Upper lobe of left lung (tissue), 6 donors: ENCODE results near the gene TRPC4. TPM values are rescaled to one million over a fixed set of nuclear protein-coding genes. Genes with fewer than 3 reads are reported as not detected.

Experiments
- ATAC-seq, 2 donors: fragments of 200-7000 bp; cut with Tn5 transposase; one replicate each; pipeline ENCODE4 v1.9.1; 2022; ENCODE audit warnings: mild to moderate bottlenecking in 2 of 2, moderate library complexity in 2 of 2; ENCODE audit not compliant: low FRiP score in 2 of 2
- DNase-seq, 2 donors: peaks; one replicate each; pipeline ENCODE4 v3.0.0-alpha.2; 2019 to 2020
- H3K27ac ChIP-seq, 4 donors: fragments of 200-600 bp; sonication (generic); one replicate each; pipeline ENCODE4 v1.5.1; 2016 to 2019
- H3K27me3 ChIP-seq, 4 donors: fragments of 200-600 bp; sonication (generic); one replicate each; pipeline ENCODE4 v1.5.1; 2017 to 2019
- H3K36me3 ChIP-seq, 4 donors: fragments of 200-600 bp; sonication (generic); one replicate each; pipeline ENCODE4 v1.5.1; 2016 to 2019
- H3K4me1 ChIP-seq, 4 donors: fragments of 200-600 bp; sonication (generic); one replicate each; pipeline ENCODE4 v1.5.1; 2018 to 2019
- H3K4me3 ChIP-seq, 4 donors: fragments of 200-600 bp; sonication (generic); one replicate each; pipeline ENCODE4 v1.5.1; 2017 to 2019; ENCODE audit warnings: mild to moderate bottlenecking in 2 of 4, moderate library complexity in 1 of 4
- H3K9me3 ChIP-seq, 4 donors: fragments of 200-600 bp; sonication (generic); one replicate each; pipeline ENCODE4 v1.5.1; 2018 to 2019
- EP300 ChIP-seq, 4 donors: sonication (generic); formaldehyde crosslinking; IDR thresholded peaks; one replicate each; pipeline ENCODE4 v1.5.1; 2017; ENCODE audit warnings: antibody characterized with exemption in 4 of 4, control low read depth in 2 of 4
- POLR2A ChIP-seq, 4 donors: fragments of 450-650 bp; IDR thresholded peaks; one replicate each; pipeline ENCODE4 v1.5.1; 2016 to 2017; ENCODE audit warnings: antibody characterized with exemption in 4 of 4, mild to moderate bottlenecking in 2 of 4
- POLR2AphosphoS5 ChIP-seq, 2 donors: sonication (generic); formaldehyde crosslinking; IDR thresholded peaks; one replicate each; pipeline ENCODE4 v1.5.1; 2017; ENCODE audit warnings: antibody characterized with exemption in 2 of 2
- WGBS, 2 donors: methylation state at CpG; one replicate each; pipeline ENCODE4 v1.1.5; 2017 to 2018; 5-methylcytosine and 5-hydroxymethylcytosine counted together
- total RNA-seq, 6 donors: library from RNA; depleted of rRNA in 4 of 6; stranded (reverse); fragments of >200 nt in 4 of 6; gene quantifications; one replicate each; pipeline versions ENCODE4 v1.1.0 to v1.2.1, GENCODE V29; 2016 to 2021
- TF ChIP-seq, protein P1 (sequence below), 6 experiments: fragments of 450-650 bp in 4 of 6; fragments of 200-600 bp in 2 of 6; sonication (generic) in 2 of 6; IDR thresholded peaks; one replicate each; pipeline ENCODE4 v1.5.1; 2016 to 2019; ENCODE audit warnings: antibody characterized with exemption in 6 of 6
- donor health status: DM: no; HTN: no; CAD: no; lungs with moderate emphysema.
- donor health status: DM: no; HTN: yes; CAD: no; lungs with severe emphysema.

The TRPC4 gene
- total RNA-seq, 6 donors from 2014 or later = 0.39 to 6.3 (median 1.8) TPM

DNA sequence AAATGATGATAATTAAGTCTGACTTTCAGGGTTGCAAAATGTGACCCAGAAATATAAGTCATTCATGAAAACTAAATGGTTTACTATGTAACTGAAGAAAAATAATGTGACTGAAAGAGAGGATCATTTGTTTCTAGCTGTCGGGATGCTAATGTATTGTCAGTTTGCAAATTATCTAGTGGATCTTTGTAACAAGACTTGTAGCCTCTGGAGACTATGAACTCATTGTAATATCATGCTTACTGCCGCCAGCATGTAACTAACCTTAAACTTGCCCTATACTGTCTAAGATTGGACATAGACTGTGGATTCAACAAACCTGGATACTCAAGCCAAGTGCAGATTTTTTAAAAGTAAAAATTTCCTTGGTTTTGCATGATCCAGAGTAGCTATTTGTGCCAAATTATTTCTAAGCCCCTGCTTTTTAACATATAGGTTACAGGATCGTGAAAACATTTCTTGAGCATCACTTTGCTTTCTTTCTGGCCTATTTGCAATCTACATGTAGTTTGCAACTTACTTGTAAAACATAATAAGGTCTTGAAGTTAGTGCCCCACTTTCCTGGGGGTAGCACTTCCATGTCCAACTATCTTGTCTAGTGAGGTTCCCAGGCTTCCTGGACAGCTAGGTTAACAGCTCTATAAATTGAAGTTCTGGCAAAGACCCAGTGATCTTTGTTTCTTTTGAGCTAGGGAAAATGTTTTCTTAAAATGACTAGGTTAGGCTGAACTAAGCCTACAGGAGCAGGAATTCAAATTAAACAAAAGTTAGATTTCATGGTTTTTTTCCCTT lies 267.7 kb downstream of the TRPC4 start:
- DNase-seq (no peak), ATAC-seq (no peak)
- Histone ChIP-seq H3K27ac (no peak overlapping the region), H3K27me3 (no peaks in the 10 kb centered on the region), H3K4me3 (no peak overlapping the region), H3K4me1 (peaks cover 0 to 4% (median 0%) of the 10 kb centered on the region in 4 donors), H3K9me3 (no peaks in the 10 kb centered on the region), H3K36me3 (no peaks in the 10 kb centered on the region)
- WGBS, 2 donors = 73 to 79% methylated on average over 3 of the region's 3 CpGs
- TF ChIP-seq, protein P1, sequence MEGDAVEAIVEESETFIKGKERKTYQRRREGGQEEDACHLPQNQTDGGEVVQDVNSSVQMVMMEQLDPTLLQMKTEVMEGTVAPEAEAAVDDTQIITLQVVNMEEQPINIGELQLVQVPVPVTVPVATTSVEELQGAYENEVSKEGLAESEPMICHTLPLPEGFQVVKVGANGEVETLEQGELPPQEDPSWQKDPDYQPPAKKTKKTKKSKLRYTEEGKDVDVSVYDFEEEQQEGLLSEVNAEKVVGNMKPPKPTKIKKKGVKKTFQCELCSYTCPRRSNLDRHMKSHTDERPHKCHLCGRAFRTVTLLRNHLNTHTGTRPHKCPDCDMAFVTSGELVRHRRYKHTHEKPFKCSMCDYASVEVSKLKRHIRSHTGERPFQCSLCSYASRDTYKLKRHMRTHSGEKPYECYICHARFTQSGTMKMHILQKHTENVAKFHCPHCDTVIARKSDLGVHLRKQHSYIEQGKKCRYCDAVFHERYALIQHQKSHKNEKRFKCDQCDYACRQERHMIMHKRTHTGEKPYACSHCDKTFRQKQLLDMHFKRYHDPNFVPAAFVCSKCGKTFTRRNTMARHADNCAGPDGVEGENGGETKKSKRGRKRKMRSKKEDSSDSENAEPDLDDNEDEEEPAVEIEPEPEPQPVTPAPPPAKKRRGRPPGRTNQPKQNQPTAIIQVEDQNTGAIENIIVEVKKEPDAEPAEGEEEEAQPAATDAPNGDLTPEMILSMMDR (IDR thresholded peaks at IDR 0.05) = no peak
- TF ChIP-seq POLR2A (IDR thresholded peaks at IDR 0.05) = no peak
- no peak for TF ChIP-seq POLR2AphosphoS5 (IDR thresholded peaks at IDR 0.05)
- no peak for TF ChIP-seq EP300 (IDR thresholded peaks at IDR 0.05)

DNA sequence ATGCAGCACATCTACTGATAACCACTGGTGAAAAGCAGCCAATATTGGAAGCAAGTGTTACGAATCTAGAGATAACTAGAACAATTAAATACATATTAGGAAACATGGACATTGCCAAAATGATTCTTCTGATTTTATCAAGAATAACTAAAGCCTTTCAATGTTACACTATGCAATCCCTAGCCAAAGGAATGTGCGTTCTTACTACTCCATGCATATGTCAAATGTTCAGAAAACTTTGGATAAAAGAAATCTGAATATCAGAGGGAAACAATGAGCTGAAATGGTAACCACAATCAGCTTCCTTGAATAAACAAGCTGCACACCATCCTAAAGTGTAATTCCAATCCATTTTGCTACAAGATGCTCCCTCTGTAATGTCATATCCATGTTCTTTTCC lies 270.1 kb downstream of the TRPC4 start:
- no peaks in the 10 kb centered on the region for H3K9me3 ChIP-seq
- DNase-seq (no peak), ATAC-seq (no peak)
- no peaks in the 10 kb centered on the region for H3K27me3 ChIP-seq
- no peaks in the 10 kb centered on the region for H3K36me3 ChIP-seq
- H3K4me1 ChIP-seq = peaks cover 0 to 4% (median 0%) of the 10 kb centered on the region in 4 donors
- TF ChIP-seq POLR2A (IDR thresholded peaks at IDR 0.05) = no peak
- no peak for TF ChIP-seq POLR2AphosphoS5 (IDR thresholded peaks at IDR 0.05)
- H3K27ac ChIP-seq = no peak overlapping the region
- no peak overlapping the region for H3K4me3 ChIP-seq
- WGBS, 2 donors = 43 to 51% methylated on average over 2 of the region's 2 CpGs

DNA sequence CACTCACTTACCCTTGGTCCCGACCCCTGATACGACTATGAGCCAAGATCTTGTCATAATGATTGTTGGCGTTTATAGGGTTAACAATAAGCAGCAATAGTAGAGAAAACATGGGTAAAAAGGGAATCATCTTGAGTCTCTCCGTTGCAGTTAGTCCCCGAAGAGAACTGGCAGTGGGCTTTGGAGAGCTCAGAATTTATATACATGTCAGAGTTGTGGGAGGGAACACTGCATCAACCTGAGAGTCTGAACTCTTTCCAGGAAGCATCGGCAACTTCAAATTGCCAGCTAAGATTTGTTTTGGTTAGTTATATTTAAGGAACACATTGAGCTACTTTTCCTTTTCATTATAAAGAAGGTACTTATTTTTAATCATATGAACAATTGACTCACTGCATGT lies 271.0 kb downstream of the TRPC4 start, which contains the start of gene POSTN:
Gene POSTN (minus strand): TSS at position 172 of the 400 bp plus-strand sequence. CDS start 42 bp downstream, at position 130.
- Histone ChIP-seq H3K27me3 (no peaks in the 10 kb centered on the region), H3K9me3 (no peaks in the 10 kb centered on the region), H3K4me3 (peak within 1 kb of the TSS in 1 of 4 donors; percentile 19), H3K27ac (no peak within 1 kb of the TSS), H3K4me1 (peaks cover 0 to 4% (median 0%) of the 10 kb centered on the region in 4 donors), H3K36me3 (no peaks in the 10 kb centered on the region)
- TF ChIP-seq, protein P1 (IDR thresholded peaks at IDR 0.05) = no peak
- TF ChIP-seq EP300 (IDR thresholded peaks at IDR 0.05) (no peak), POLR2AphosphoS5 (IDR thresholded peaks at IDR 0.05) (no peak), POLR2A (IDR thresholded peaks at IDR 0.05) (no peak)
- WGBS, 2 donors = 26 to 30% methylated on average over 6 of the region's 6 CpGs
- ATAC-seq (no peak), DNase-seq (no peak)

DNA sequence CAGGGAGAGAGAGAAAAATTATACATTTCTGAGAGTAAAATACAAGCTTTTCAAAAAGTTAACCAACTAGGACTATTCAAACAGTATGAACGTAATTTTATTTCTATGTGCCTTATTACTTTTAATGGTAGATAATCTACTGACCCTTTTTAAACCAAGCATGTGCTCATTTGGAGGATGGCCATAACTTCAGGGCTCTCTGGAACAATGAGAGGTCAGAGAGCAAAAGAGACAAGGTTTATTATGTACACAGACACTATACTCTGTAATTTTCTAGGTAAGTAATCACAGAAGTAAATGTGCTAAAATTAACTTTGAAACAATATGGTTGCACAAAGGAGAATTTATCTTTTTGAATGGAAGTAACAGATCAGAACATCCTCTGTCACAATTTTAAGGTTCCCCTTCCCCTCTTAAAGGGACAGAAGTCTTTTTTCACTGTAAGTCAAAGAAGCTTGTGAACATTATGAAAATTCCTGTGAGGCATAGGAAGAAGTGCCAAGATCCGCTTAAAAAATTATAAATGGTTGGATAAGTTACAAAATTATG lies 272.0 kb downstream of the TRPC4 start:
- 48 to 51% methylated on average over 2 of the region's 2 CpGs for WGBS, 2 donors
- Histone ChIP-seq H3K27ac (no peak overlapping the region), H3K4me3 (peak overlapping the region in 1 of 4 donors; percentile 19), H3K4me1 (peaks cover 0 to 4% (median 0%) of the 10 kb centered on the region in 4 donors), H3K36me3 (no peaks in the 10 kb centered on the region), H3K9me3 (no peaks in the 10 kb centered on the region), H3K27me3 (no peaks in the 10 kb centered on the region)
- ATAC-seq (no peak), DNase-seq (no peak)
- TF ChIP-seq, protein P1 (IDR thresholded peaks at IDR 0.05) = no peak
- TF ChIP-seq POLR2AphosphoS5 (IDR thresholded peaks at IDR 0.05) = no peak
- TF ChIP-seq POLR2A (IDR thresholded peaks at IDR 0.05) = no peak
- TF ChIP-seq EP300 (IDR thresholded peaks at IDR 0.05) = no peak

DNA sequence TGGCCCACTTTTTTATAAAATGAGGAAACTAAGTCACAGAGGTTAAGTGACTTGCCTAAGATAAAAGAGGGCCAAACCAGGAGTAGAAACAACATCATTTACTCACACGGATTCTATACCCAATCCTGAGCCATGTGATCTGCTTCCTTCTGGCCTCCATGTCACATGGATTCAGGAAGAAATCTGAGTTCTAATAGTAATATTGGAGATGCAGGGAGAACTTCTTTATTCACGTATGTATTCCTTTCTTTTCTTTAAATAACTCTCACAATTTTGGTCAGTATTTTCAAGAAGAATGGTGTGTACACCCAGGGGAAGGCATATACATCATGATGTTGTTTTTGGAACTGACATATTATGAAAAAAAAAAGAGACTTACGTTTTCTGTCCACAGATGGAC lies 272.8 kb downstream of the TRPC4 start:
- Histone ChIP-seq H3K27me3 (no peaks in the 10 kb centered on the region), H3K4me1 (peaks cover 0 to 4% (median 0%) of the 10 kb centered on the region in 4 donors), H3K27ac (no peak overlapping the region), H3K36me3 (no peaks in the 10 kb centered on the region), H3K9me3 (no peaks in the 10 kb centered on the region), H3K4me3 (peak overlapping the region in 1 of 4 donors; percentile 19)
- ATAC-seq (no peak), DNase-seq (no peak)
- TF ChIP-seq EP300 (IDR thresholded peaks at IDR 0.05) = no peak
- TF ChIP-seq POLR2A (IDR thresholded peaks at IDR 0.05) = no peak
- no peak for TF ChIP-seq POLR2AphosphoS5 (IDR thresholded peaks at IDR 0.05)
- TF ChIP-seq, protein P1 (IDR thresholded peaks at IDR 0.05) = no peak
- WGBS, 2 donors = 45 to 53% methylated on average over 3 of the region's 3 CpGs
